Immature natural killer cell (primary cell): ENCODE results near the gene NUP205. TPM values are rescaled to one million over a fixed set of nuclear protein-coding genes. Genes with fewer than 3 reads are reported as not detected.

Experiments used
- DNase-seq, 3 donors: peaks; one replicate each; pipeline ENCODE4 v3.0.0; 2022; ENCODE audit warnings: mixed read lengths in 1 of 3
- H3K27ac Mint-ChIP-seq, 6 donors: one replicate each; pipeline ENCODE4 v1.8.0; 2020; ENCODE audit warnings: mixed read lengths in 6 of 6, mild to moderate bottlenecking in 5 of 6, inconsistent platforms in 4 of 6, moderate library complexity in 3 of 6
- H3K27me3 Mint-ChIP-seq, 3 donors: one replicate each; pipeline ENCODE4 v1.8.0; 2020 to 2021; ENCODE audit warnings: low read depth in 3 of 3, mild to moderate bottlenecking in 3 of 3, mixed read lengths in 3 of 3, moderate library complexity in 3 of 3, inconsistent platforms in 1 of 3
- H3K36me3 Mint-ChIP-seq, 3 donors: one replicate each; pipeline ENCODE4 v1.8.0; 2020; ENCODE audit warnings: mixed read lengths in 3 of 3, inconsistent platforms in 2 of 3, mild to moderate bottlenecking in 2 of 3
- H3K4me1 Mint-ChIP-seq, 2 donors: one replicate each; pipeline ENCODE4 v1.8.0; 2020; ENCODE audit warnings: inconsistent platforms in 2 of 2, mild to moderate bottlenecking in 2 of 2, mixed read lengths in 2 of 2, moderate library complexity in 1 of 2
- H3K4me3 Mint-ChIP-seq, 5 donors: one replicate each; pipeline ENCODE4 v1.8.0; 2020; ENCODE audit warnings: mild to moderate bottlenecking in 5 of 5, mixed read lengths in 5 of 5, inconsistent platforms in 3 of 5, moderate library complexity in 3 of 5
- H3K9me3 Mint-ChIP-seq, 6 donors: one replicate each; pipeline ENCODE4 v1.8.0; 2020; ENCODE audit warnings: mild to moderate bottlenecking in 6 of 6, mixed read lengths in 6 of 6, inconsistent platforms in 4 of 6, moderate library complexity in 3 of 6
- polyA plus RNA-seq, 3 donors: library from polyadenylated mRNA; unstranded; fragments of 300-500 nt; fragmentation: Illumina TruSeq; gene quantifications; one replicate each; pipeline ENCODE4 v1.2.3, GENCODE V29; 2021

Gene NUP205
- polyA plus RNA-seq, 3 donors from 2014 or later: 7.3 to 29.7 (median 15.5) TPM

GRCh38 chr7:135522509-135522908 lies 35.2 kb upstream of the NUP205 start:
- H3K27ac Mint-ChIP-seq: no peak overlapping the region
- DNase-seq: no peak
- peaks cover 0 to 4% (median 2%) of the 10 kb centered on the region in 3 donors for H3K27me3 Mint-ChIP-seq
- H3K36me3 Mint-ChIP-seq: no peaks in the 10 kb centered on the region
- H3K9me3 Mint-ChIP-seq: peaks cover 0 to 2% (median 0%) of the 10 kb centered on the region in 6 donors
- no peaks in the 10 kb centered on the region for H3K4me1 Mint-ChIP-seq
- no peak overlapping the region for H3K4me3 Mint-ChIP-seq

- DNase-seq: no peak
- H3K4me1 Mint-ChIP-seq: no peaks in the 10 kb centered on the region
- H3K27me3 Mint-ChIP-seq: peaks cover 0 to 4% (median 2%) of the 10 kb centered on the region in 3 donors
- H3K36me3 Mint-ChIP-seq: no peaks in the 10 kb centered on the region
- H3K27ac Mint-ChIP-seq: no peak overlapping the region
- H3K4me3 Mint-ChIP-seq: no peak overlapping the region
- peaks cover 0 to 2% (median 0%) of the 10 kb centered on the region in 6 donors for H3K9me3 Mint-ChIP-seq
Observed at GRCh38 chr7:135523146-135523545, 34.6 kb upstream of the NUP205 start.

GRCh38 chr7:135525426-135525825 lies 32.3 kb upstream of the NUP205 start:
- Mint-ChIP-seq H3K4me1 (no peaks in the 10 kb centered on the region), H3K4me3 (no peak overlapping the region), H3K27ac (no peak overlapping the region), H3K27me3 (peaks cover 0 to 4% (median 2%) of the 10 kb centered on the region in 3 donors), H3K9me3 (peaks cover 0 to 2% (median 0%) of the 10 kb centered on the region in 6 donors), H3K36me3 (no peaks in the 10 kb centered on the region)
- no peak for DNase-seq

GRCh38 chr7:135527025-135527424 lies 30.7 kb upstream of the NUP205 start:
- Mint-ChIP-seq H3K4me3 (no peak overlapping the region), H3K27me3 (peaks cover 0 to 8% (median 4%) of the 10 kb centered on the region in 3 donors), H3K9me3 (peaks cover 0 to 2% (median 0%) of the 10 kb centered on the region in 6 donors), H3K36me3 (no peaks in the 10 kb centered on the region), H3K27ac (no peak overlapping the region), H3K4me1 (no peaks in the 10 kb centered on the region)
- DNase-seq: no peak

- Mint-ChIP-seq H3K4me1 (no peaks in the 10 kb centered on the region), H3K27ac (no peak overlapping the region), H3K36me3 (no peaks in the 10 kb centered on the region), H3K27me3 (peaks cover 0 to 6% (median 0%) of the 10 kb centered on the region in 3 donors), H3K4me3 (no peak overlapping the region), H3K9me3 (no peaks in the 10 kb centered on the region)
- DNase-seq: no peak
Observed at GRCh38 chr7:135536150-135536549, 21.6 kb upstream of the NUP205 start.

GRCh38 chr7:135537453-135537852 lies 20.3 kb upstream of the NUP205 start:
- Mint-ChIP-seq H3K9me3 (no peaks in the 10 kb centered on the region), H3K27ac (no peak overlapping the region), H3K36me3 (no peaks in the 10 kb centered on the region), H3K4me3 (no peak overlapping the region), H3K27me3 (peaks cover 0 to 3% (median 0%) of the 10 kb centered on the region in 3 donors), H3K4me1 (no peaks in the 10 kb centered on the region)
- no peak for DNase-seq

- Mint-ChIP-seq H3K27ac (no peak overlapping the region), H3K9me3 (no peaks in the 10 kb centered on the region), H3K36me3 (no peaks in the 10 kb centered on the region), H3K4me1 (no peaks in the 10 kb centered on the region), H3K27me3 (peaks cover 0 to 3% (median 0%) of the 10 kb centered on the region in 3 donors), H3K4me3 (no peak overlapping the region)
- DNase-seq: no peak
Observed at GRCh38 chr7:135537905-135538304, 19.8 kb upstream of the NUP205 start.

GRCh38 chr7:135538376-135538775 lies 19.3 kb upstream of the NUP205 start:
- Mint-ChIP-seq H3K27ac (no peak overlapping the region), H3K4me3 (no peak overlapping the region)
- no peak for DNase-seq

GRCh38 chr7:135539629-135540028 lies 18.1 kb upstream of the NUP205 start:
- Mint-ChIP-seq H3K36me3 (no peaks in the 10 kb centered on the region), H3K27me3 (peaks cover 0 to 3% (median 0%) of the 10 kb centered on the region in 3 donors), H3K4me3 (no peak overlapping the region), H3K9me3 (no peaks in the 10 kb centered on the region), H3K4me1 (no peaks in the 10 kb centered on the region), H3K27ac (no peak overlapping the region)
- no peak for DNase-seq

More at GRCh38 chr7:135538376-135538775, 19.3 kb upstream of the NUP205 start:
- no peaks in the 10 kb centered on the region for H3K36me3 Mint-ChIP-seq
- no peaks in the 10 kb centered on the region for H3K4me1 Mint-ChIP-seq
- H3K9me3 Mint-ChIP-seq: no peaks in the 10 kb centered on the region
- H3K27me3 Mint-ChIP-seq: peaks cover 0 to 3% (median 0%) of the 10 kb centered on the region in 3 donors

GRCh38 chr7:135541029-135541428 lies 16.7 kb upstream of the NUP205 start:
- no peaks in the 10 kb centered on the region for H3K36me3 Mint-ChIP-seq
- H3K27me3 Mint-ChIP-seq: peaks cover 0 to 3% (median 0%) of the 10 kb centered on the region in 3 donors
- no peaks in the 10 kb centered on the region for H3K4me1 Mint-ChIP-seq
- no peak overlapping the region for H3K27ac Mint-ChIP-seq
- no peak for DNase-seq
- no peaks in the 10 kb centered on the region for H3K9me3 Mint-ChIP-seq
- H3K4me3 Mint-ChIP-seq: no peak overlapping the region

- no peaks in the 10 kb centered on the region for H3K4me1 Mint-ChIP-seq
- no peak for DNase-seq
- no peak overlapping the region for H3K27ac Mint-ChIP-seq
- no peaks in the 10 kb centered on the region for H3K36me3 Mint-ChIP-seq
- peaks cover 1 to 6% (median 4%) of the 10 kb centered on the region in 3 donors for H3K27me3 Mint-ChIP-seq
- no peaks in the 10 kb centered on the region for H3K9me3 Mint-ChIP-seq
- H3K4me3 Mint-ChIP-seq: no peak overlapping the region
Observed at GRCh38 chr7:135550196-135550595, 7.5 kb upstream of the NUP205 start.

GRCh38 chr7:135552148-135552547 lies 5.6 kb upstream of the NUP205 start:
- Mint-ChIP-seq H3K36me3 (no peaks in the 10 kb centered on the region), H3K27ac (no peak overlapping the region), H3K27me3 (peaks cover 1 to 6% (median 4%) of the 10 kb centered on the region in 3 donors), H3K9me3 (no peaks in the 10 kb centered on the region), H3K4me1 (no peaks in the 10 kb centered on the region), H3K4me3 (no peak overlapping the region)
- no peak for DNase-seq

GRCh38 chr7:135553346-135553745 lies 4.4 kb upstream of the NUP205 start:
- Mint-ChIP-seq H3K4me3 (no peak overlapping the region), H3K9me3 (no peaks in the 10 kb centered on the region), H3K4me1 (no peaks in the 10 kb centered on the region), H3K36me3 (no peaks in the 10 kb centered on the region), H3K27me3 (peaks cover 0 to 2% (median 1%) of the 10 kb centered on the region in 3 donors), H3K27ac (no peak overlapping the region)
- no peak for DNase-seq

GRCh38 chr7:135558337-135558767 lies 635 bp downstream of the NUP205 start:
- H3K27me3 Mint-ChIP-seq: peaks cover 0 to 2% (median 1%) of the 10 kb centered on the region in 3 donors
- no peak overlapping the region for H3K4me3 Mint-ChIP-seq
- H3K9me3 Mint-ChIP-seq: no peaks in the 10 kb centered on the region
- DNase-seq: peak; percentile 60 to 62 (median 61)
- no peak overlapping the region for H3K27ac Mint-ChIP-seq
- H3K36me3 Mint-ChIP-seq: peaks cover 0 to 7% (median 0%) of the 10 kb centered on the region in 3 donors
- H3K4me1 Mint-ChIP-seq: peaks cover 8 to 15% of the 10 kb centered on the region in 2 donors

GRCh38 chr7:135558881-135559280 lies 1.2 kb downstream of the NUP205 start:
- no peak for DNase-seq
- H3K4me1 Mint-ChIP-seq: peaks cover 8 to 15% of the 10 kb centered on the region in 2 donors
- H3K27me3 Mint-ChIP-seq: peaks cover 0 to 2% (median 1%) of the 10 kb centered on the region in 3 donors
- no peak overlapping the region for H3K4me3 Mint-ChIP-seq
- H3K9me3 Mint-ChIP-seq: no peaks in the 10 kb centered on the region
- no peak overlapping the region for H3K27ac Mint-ChIP-seq
- peaks cover 0 to 7% (median 0%) of the 10 kb centered on the region in 3 donors for H3K36me3 Mint-ChIP-seq
